Neuronal stem cell (in vitro differentiated cells): Measurements from ENCODE around the gene SLC9C1.

Experiments
- DNase-seq: peaks from one replicate; pipeline ENCODE4 v3.0.0-alpha.2; 2013; ENCODE audit warnings: low spot score
- H2AFZ ChIP-seq: one replicate; pipeline ENCODE4 v1.6.1; 2013; ENCODE audit warnings: mild to moderate bottlenecking, low read length, inconsistent platforms
- H2AK5ac ChIP-seq: 2 replicates; pipeline ENCODE4 v1.6.1; 2013; ENCODE audit warnings: low read depth, mild to moderate bottlenecking, inconsistent platforms, low read length, moderate library complexity, mixed read lengths
- H2BK120ac ChIP-seq: 2 replicates; pipeline ENCODE4 v1.6.1; 2013; ENCODE audit warnings: low read depth, mild to moderate bottlenecking, inconsistent platforms, low read length, moderate library complexity, mixed read lengths
- H2BK12ac ChIP-seq: one replicate; pipeline ENCODE4 v1.6.1; 2013; ENCODE audit warnings: low read length, inconsistent platforms
- H2BK15ac ChIP-seq: 2 replicates; pipeline ENCODE4 v1.6.1; 2013; ENCODE audit warnings: mild to moderate bottlenecking, low read length, inconsistent platforms, mixed read lengths
- H2BK5ac ChIP-seq: one replicate; pipeline ENCODE4 v1.6.1; 2013; ENCODE audit warnings: inconsistent platforms, mild to moderate bottlenecking, low read length, moderate library complexity
- H3K14ac ChIP-seq: one replicate; pipeline ENCODE4 v1.6.1; 2013; ENCODE audit warnings: low read length, inconsistent platforms
- H3K18ac ChIP-seq: 2 replicates; pipeline ENCODE4 v1.6.1; 2013; ENCODE audit warnings: low read length, inconsistent platforms
- H3K23ac ChIP-seq: 2 replicates; pipeline ENCODE4 v1.6.1; 2013; ENCODE audit warnings: low read depth, mild to moderate bottlenecking, mixed read lengths, low read length, inconsistent platforms; ENCODE audit not compliant: poor library complexity
- H3K27ac ChIP-seq: replicated peaks from 3 replicates; pipeline ENCODE4 v1.5.1; 2013; ENCODE audit warnings: low read length, inconsistent platforms
- H3K27me3 ChIP-seq, 3 experiments: 2 replicates each; pipeline ENCODE4 v1.6.1; 2013; ENCODE audit warnings: low read length in 3 of 3, mild to moderate bottlenecking in 2 of 3, inconsistent platforms in 1 of 3, low read depth in 1 of 3, mixed read lengths in 1 of 3, moderate library complexity in 1 of 3; ENCODE audit not compliant: control insufficient read depth in 3 of 3, insufficient read depth in 3 of 3
- H3K36me3 ChIP-seq, 2 donors: replicated peaks in 1 of 2; 2 replicates each; pipeline ENCODE4 v1.6.1; 2013; ENCODE audit warnings: low read length in 2 of 2; ENCODE audit not compliant: control insufficient read depth in 2 of 2, insufficient read depth in 2 of 2
- H3K4ac ChIP-seq: 2 replicates; pipeline ENCODE4 v1.6.1; 2013; ENCODE audit warnings: inconsistent platforms, mild to moderate bottlenecking, low read length, moderate library complexity
- H3K4me1 ChIP-seq, 2 donors: 1 replicate in 1 of 2; 2 replicates in 1 of 2; pipeline ENCODE4 v1.6.1; 2013; ENCODE audit warnings: low read length in 2 of 2, low read depth in 1 of 2; ENCODE audit not compliant: control insufficient read depth in 2 of 2, insufficient read depth in 1 of 2
- H3K4me2 ChIP-seq: one replicate; pipeline ENCODE4 v1.6.1; 2013; ENCODE audit warnings: mild to moderate bottlenecking, low read length, inconsistent platforms; ENCODE audit not compliant: insufficient read depth, poor library complexity, severe bottlenecking
- H3K4me3 ChIP-seq, 2 donors: 2 replicates each; pipeline ENCODE4 v1.5.1; 2013; ENCODE audit warnings: low read length in 2 of 2, mild to moderate bottlenecking in 2 of 2, inconsistent platforms in 1 of 2, moderate library complexity in 1 of 2
- H3K79me1 ChIP-seq: one replicate; pipeline ENCODE4 v1.6.1; 2013; ENCODE audit warnings: low read depth, mild to moderate bottlenecking, inconsistent platforms, low read length, moderate library complexity
- H3K9ac ChIP-seq: one replicate; pipeline ENCODE4 v1.6.1; 2013; ENCODE audit warnings: mild to moderate bottlenecking, low read depth, low read length, inconsistent platforms; ENCODE audit not compliant: poor library complexity
- H3K9me3 ChIP-seq, 2 donors: replicated peaks in 1 of 2; 2 replicates each; pipeline versions ENCODE3 to v1.6.1; 2013; ENCODE audit warnings: low read length in 2 of 2, mild to moderate bottlenecking in 2 of 2, inconsistent platforms in 1 of 2, low read depth in 1 of 2, mixed read lengths in 1 of 2, moderate library complexity in 1 of 2; ENCODE audit not compliant: control insufficient read depth in 2 of 2, insufficient read depth in 1 of 2
- H4K8ac ChIP-seq: one replicate; pipeline ENCODE4 v1.6.1; 2013; ENCODE audit warnings: low read depth, mild to moderate bottlenecking, inconsistent platforms, low read length, moderate library complexity
- H4K91ac ChIP-seq: one replicate; pipeline ENCODE4 v1.6.1; 2013; ENCODE audit warnings: low read length, low read depth, mild to moderate bottlenecking, inconsistent platforms; ENCODE audit not compliant: poor library complexity
- WGBS, 2 donors: extraction: QIAGEN DNeasy Blood & Tissue Kit; methylation state at CpG; one replicate each; pipeline ENCODE4 v1.1.7; 2013; ENCODE audit warnings: missing lambda C conversion rate in 2 of 2, mixed read lengths in 1 of 2; ENCODE audit not compliant: insufficient read length in 2 of 2, insufficient replicate concordance in 1 of 2; ENCODE audit errors: extremely low coverage in 2 of 2; 5-methylcytosine and 5-hydroxymethylcytosine counted together

SLC9C1 gene

GRCh38 chr3:112280266-112280665, 13.8 kb downstream of the SLC9C1 start:
- Histone ChIP-seq H3K4ac (no peak overlapping the region), H2AK5ac (no peak overlapping the region), H3K4me3 (no peak overlapping the region), H3K4me2 (no peak overlapping the region), H3K4me1 (no peaks in the 10 kb centered on the region), H2BK12ac (no peak overlapping the region), H3K27ac (no peak overlapping the region), H2BK15ac (no peak overlapping the region), H2AFZ (no peak overlapping the region), H3K18ac (no peak overlapping the region), H3K9ac (no peak overlapping the region), H3K36me3 (no peaks in the 10 kb centered on the region), H3K27me3 (peaks cover 0 to 3% (median 0%) of the 10 kb centered on the region in 3 experiments), H2BK5ac (no peak overlapping the region), H3K9me3 (no peaks in the 10 kb centered on the region), H2BK120ac (no peak overlapping the region), H4K8ac (no peak overlapping the region), H3K79me1 (no peaks in the 10 kb centered on the region), H3K23ac (no peak overlapping the region), H3K14ac (no peak overlapping the region), H4K91ac (no peak overlapping the region)
- no peak for DNase-seq
- no CpG with 5 or more reads among the region's 1 CpG for WGBS, 2 donors

GRCh38 chr3:112273536-112273935, 20.5 kb downstream of the SLC9C1 start:
- Histone ChIP-seq H2BK15ac (no peak overlapping the region), H2AFZ (no peak overlapping the region), H2BK5ac (no peak overlapping the region), H2BK12ac (no peak overlapping the region), H4K8ac (no peak overlapping the region), H3K79me1 (no peaks in the 10 kb centered on the region), H3K27ac (no peak overlapping the region), H3K23ac (no peak overlapping the region), H2AK5ac (no peak overlapping the region), H3K4me2 (no peak overlapping the region), H3K36me3 (no peaks in the 10 kb centered on the region), H3K4ac (no peak overlapping the region), H4K91ac (no peak overlapping the region), H3K9ac (no peak overlapping the region), H3K4me3 (no peak overlapping the region), H3K18ac (no peak overlapping the region), H3K27me3 (no peaks in the 10 kb centered on the region), H2BK120ac (no peak overlapping the region), H3K4me1 (peaks cover 0 to 4% of the 10 kb centered on the region in 2 donors), H3K14ac (no peak overlapping the region), H3K9me3 (no peaks in the 10 kb centered on the region)
- no peak for DNase-seq
- no CpG with 5 or more reads among the region's 2 CpGs for WGBS, 2 donors

- DNase-seq = no peak
- Histone ChIP-seq H2AFZ (no peak overlapping the region), H3K79me1 (no peaks in the 10 kb centered on the region), H3K27me3 (no peaks in the 10 kb centered on the region), H2AK5ac (no peak overlapping the region), H3K4me3 (no peak overlapping the region), H3K4me2 (no peak overlapping the region), H2BK5ac (no peak overlapping the region), H3K36me3 (no peaks in the 10 kb centered on the region), H2BK12ac (no peak overlapping the region), H3K14ac (no peak overlapping the region), H3K9ac (no peak overlapping the region), H3K4me1 (no peaks in the 10 kb centered on the region), H4K8ac (no peak overlapping the region), H3K9me3 (no peaks in the 10 kb centered on the region), H2BK120ac (no peak overlapping the region), H2BK15ac (no peak overlapping the region), H3K4ac (no peak overlapping the region), H3K27ac (no peak overlapping the region), H3K23ac (no peak overlapping the region), H4K91ac (no peak overlapping the region), H3K18ac (no peak overlapping the region)
- no CpG with 5 or more reads among the region's 2 CpGs for WGBS, 2 donors
These were observed 32.3 kb downstream of the SLC9C1 start for GRCh38 chr3:112261742-112262141.

GRCh38 chr3:112260563-112260962, 33.5 kb downstream of the SLC9C1 start:
- no peak overlapping the region for H2AK5ac ChIP-seq
- no peak overlapping the region for H2BK120ac ChIP-seq
- no peak for DNase-seq
- no peak overlapping the region for H3K4me3 ChIP-seq
- no peak overlapping the region for H3K23ac ChIP-seq
- H3K9ac ChIP-seq = no peak overlapping the region
- H3K27me3 ChIP-seq = no peaks in the 10 kb centered on the region
- WGBS, 2 donors = no CpG with 5 or more reads among the region's 1 CpG
- no peak overlapping the region for H4K91ac ChIP-seq
- no peak overlapping the region for H2BK12ac ChIP-seq
- H3K14ac ChIP-seq = no peak overlapping the region
- no peak overlapping the region for H3K4me2 ChIP-seq
- H3K36me3 ChIP-seq = no peaks in the 10 kb centered on the region
- no peak overlapping the region for H4K8ac ChIP-seq
- no peak overlapping the region for H3K4ac ChIP-seq
- H3K9me3 ChIP-seq = no peaks in the 10 kb centered on the region
- H3K27ac ChIP-seq = no peak overlapping the region
- no peak overlapping the region for H2BK5ac ChIP-seq
- H3K4me1 ChIP-seq = no peaks in the 10 kb centered on the region
- no peak overlapping the region for H2BK15ac ChIP-seq
- H3K79me1 ChIP-seq = no peaks in the 10 kb centered on the region
- no peak overlapping the region for H2AFZ ChIP-seq
- H3K18ac ChIP-seq = no peak overlapping the region
